LNCaP clone FGC (cell line): ENCODE measurements around the gene RNF212B.

Experiments
- DNase-seq: peaks from one replicate; pipeline ENCODE4 v3.0.0-alpha.2; 2011; ENCODE audit warnings: low read depth
- H3K4me3 ChIP-seq: 2 replicates; pipeline ENCODE4 v1.5.1; 2011; ENCODE audit warnings: mild to moderate bottlenecking, low read depth, low read length, control low read depth
- TF ChIP-seq, protein P1 (sequence below): IDR thresholded peaks from 2 replicates; pipeline ENCODE4 v1.5.1; 2012; ENCODE audit warnings: mild to moderate bottlenecking; ENCODE audit not compliant: control insufficient read depth, insufficient read depth; ENCODE audit errors: extremely low read depth

The RNF212B gene

DNA sequence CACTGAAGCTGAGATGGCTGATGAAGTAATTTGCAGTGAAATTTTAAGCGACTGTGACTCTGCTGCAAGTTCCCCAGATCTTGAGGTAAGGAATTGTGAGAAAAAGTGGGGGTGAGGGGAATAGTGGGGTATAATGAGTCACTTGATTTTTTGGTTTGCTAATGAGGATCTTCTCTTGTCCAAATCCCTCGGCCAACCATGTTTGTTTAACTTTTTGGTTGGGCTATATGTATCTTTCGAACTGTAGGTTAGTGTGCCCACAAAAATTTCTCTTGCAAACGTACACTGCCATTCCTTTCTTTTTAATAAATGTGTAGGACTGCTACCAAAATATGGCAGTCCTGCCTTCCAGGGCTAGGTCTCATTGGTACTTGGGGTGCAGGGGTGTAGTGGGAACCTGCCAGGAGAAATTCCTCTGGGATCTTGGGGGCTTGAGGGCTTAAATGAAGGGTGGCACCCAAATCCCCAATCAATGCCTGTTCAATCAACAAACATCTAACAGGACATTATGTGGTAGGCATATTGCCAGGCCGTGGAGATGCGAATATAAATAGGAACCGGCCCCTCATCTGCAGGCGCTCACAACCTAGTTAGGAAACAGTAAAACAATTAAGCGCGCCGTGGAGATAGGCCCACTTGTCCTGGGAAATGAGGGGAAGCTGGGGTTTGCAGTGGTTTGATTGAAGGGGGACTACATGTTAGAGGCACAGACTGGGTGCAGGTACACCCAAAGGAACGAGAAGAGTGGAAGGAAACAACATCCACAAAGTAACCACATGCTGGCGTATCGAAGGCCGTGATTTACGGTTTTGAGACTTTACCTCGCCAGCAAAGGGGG is 82.2 kb downstream of the RNF212B start:
- TF ChIP-seq, protein P1, sequence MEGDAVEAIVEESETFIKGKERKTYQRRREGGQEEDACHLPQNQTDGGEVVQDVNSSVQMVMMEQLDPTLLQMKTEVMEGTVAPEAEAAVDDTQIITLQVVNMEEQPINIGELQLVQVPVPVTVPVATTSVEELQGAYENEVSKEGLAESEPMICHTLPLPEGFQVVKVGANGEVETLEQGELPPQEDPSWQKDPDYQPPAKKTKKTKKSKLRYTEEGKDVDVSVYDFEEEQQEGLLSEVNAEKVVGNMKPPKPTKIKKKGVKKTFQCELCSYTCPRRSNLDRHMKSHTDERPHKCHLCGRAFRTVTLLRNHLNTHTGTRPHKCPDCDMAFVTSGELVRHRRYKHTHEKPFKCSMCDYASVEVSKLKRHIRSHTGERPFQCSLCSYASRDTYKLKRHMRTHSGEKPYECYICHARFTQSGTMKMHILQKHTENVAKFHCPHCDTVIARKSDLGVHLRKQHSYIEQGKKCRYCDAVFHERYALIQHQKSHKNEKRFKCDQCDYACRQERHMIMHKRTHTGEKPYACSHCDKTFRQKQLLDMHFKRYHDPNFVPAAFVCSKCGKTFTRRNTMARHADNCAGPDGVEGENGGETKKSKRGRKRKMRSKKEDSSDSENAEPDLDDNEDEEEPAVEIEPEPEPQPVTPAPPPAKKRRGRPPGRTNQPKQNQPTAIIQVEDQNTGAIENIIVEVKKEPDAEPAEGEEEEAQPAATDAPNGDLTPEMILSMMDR: no peak
- DNase-seq: no peak
- H3K4me3 ChIP-seq: peak overlapping the region; percentile 50

DNA sequence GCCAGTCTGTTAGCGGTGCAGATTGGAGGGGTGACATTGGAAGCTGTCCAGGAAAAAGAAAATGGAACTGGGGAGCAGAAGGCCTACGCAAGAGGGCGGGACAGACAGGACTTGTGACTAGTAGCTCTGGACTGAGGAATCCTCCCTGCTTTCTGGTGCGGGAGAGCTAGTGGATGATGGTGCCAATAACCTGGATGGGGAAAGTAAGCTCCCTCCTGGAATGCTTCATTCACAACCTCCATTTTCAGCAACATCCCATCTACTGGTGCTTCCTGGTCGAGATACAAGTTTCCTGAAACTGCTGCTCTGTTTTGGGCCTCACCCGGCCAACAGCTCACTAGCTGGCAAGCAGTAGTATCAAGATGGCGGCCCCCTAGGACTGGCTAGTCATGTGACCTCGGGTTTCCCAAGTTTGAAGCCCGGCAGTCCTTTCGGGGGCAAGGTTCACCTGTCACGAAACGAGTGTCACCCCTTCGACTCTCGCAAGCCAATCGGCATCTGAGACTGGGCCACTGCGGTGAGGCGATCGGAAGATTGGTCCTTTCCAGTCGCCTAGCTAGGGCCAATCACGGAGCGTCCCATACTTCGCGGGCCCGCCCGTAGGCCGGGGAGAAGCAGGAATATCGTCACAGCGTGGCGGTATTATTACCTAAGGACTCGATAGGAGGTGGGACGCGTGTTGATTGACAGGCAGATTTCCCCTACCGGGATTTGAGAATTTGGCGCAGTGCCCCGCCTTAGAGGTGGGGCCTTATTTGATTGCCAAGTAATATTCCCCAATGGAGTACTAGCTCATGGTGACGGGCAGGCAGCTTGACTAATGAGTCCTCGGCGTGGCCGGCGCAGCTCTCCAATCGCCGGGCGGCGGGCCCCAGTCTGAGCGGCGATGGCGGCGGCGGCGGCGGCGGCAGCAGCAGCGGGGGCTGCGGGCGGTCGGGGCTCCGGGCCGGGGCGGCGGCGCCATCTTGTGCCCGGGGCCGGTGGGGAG is 83.1 kb downstream of the RNF212B start, which contains the start of gene PABPN1:
TSS of gene PABPN1 (plus strand) at position 874 of the 988 bp plus-strand sequence. CDS start at position 887, 13 bp downstream.
- TF ChIP-seq, protein P1: no peak
- peak within 1 kb of the TSS; percentile 67 for H3K4me3 ChIP-seq
- DNase-seq: peak; percentile 100

DNA sequence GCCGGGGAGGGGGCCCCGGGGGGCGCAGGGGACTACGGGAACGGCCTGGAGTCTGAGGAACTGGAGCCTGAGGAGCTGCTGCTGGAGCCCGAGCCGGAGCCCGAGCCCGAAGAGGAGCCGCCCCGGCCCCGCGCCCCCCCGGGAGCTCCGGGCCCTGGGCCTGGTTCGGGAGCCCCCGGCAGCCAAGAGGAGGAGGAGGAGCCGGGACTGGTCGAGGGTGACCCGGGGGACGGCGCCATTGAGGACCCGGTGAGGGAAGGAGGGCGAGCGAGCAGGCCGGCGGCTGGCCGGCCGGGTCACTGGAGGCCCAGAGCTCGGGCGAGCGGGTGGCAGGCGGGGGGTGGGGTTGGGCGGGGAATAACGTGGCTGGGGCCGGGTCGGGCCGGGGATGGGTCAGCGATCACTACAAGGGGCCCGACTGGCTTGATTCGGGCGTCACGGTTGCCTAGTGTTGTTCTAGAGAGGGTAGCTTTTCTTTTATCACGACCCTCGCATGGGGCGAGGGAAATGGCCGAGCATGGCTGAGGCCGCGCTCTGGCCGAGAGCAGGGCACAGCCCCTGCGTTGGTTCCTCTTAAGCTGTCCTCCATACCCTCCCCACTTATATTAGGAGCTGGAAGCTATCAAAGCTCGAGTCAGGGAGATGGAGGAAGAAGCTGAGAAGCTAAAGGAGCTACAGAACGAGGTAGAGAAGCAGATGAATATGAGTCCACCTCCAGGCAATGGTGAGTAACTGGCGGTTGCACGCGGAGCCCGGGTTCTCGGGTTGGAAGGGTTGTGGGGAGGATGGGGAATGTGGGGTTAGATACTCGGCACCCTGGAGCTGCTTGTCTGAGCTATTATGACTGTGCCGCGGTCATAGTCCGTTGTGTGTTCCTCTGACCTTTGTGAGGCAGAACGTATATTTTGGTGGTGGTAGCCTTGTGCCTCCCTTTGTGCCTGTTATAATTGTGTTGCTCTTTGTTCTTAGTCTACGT is 84.1 kb downstream of the RNF212B start:
- H3K4me3 ChIP-seq: peak overlapping the region; percentile 67
- TF ChIP-seq, protein P1: no peak
- no peak for DNase-seq
